SK-N-SH (cell line): ENCODE data around the gene MEPE. TPM values are rescaled to one million over a fixed set of nuclear protein-coding genes. Genes with fewer than 3 reads are reported as not detected.

Source experiments
- CTCF ChIA-PET: fragments of 300-600, 350-600 bp; formaldehyde crosslinking; extraction: SDS; loops from one replicate; lab custom pipeline; 2021; lab: Yijun Ruan, JAX
- POLR2A ChIA-PET: fragments of 350-600 bp; sonication (Branson Sonifier 250); formaldehyde crosslinking; extraction: SDS; loops from one replicate; lab custom pipeline; 2020; ENCODE audit warnings: antibody characterized with exemption, inconsistent platforms; lab: Yijun Ruan, JAX
- DNase-seq: peaks from one replicate; pipeline ENCODE4 v3.0.0; 2012
- H2AFZ ChIP-seq: fragments of 200-600 bp; sonication (generic); 2 replicates; pipeline ENCODE4 v1.8.1; 2016; ENCODE audit warnings: antibody characterized with exemption, mild to moderate bottlenecking, low read depth
- H3F3A ChIP-seq: fragments of 200-600 bp; sonication (generic); replicated peaks from 2 replicates; pipeline ENCODE3; 2016; ENCODE audit warnings: antibody characterized with exemption, mild to moderate bottlenecking; ENCODE audit not compliant: insufficient read depth
- H3K27ac ChIP-seq, 2 experiments: fragments of 200-500 bp in 1 of 2; fragments of 200-600 bp in 1 of 2; sonication (Bioruptor generic) in 1 of 2; sonication (generic), shearing (Covaris generic) in 1 of 2; 2 replicates each; pipeline versions ENCODE4 v1.5.1 to v1.6.1; 2014 to 2016; ENCODE audit warnings: low read depth in 2 of 2, inconsistent platforms in 1 of 2, low read length in 1 of 2, mild to moderate bottlenecking in 1 of 2, mixed read lengths in 1 of 2
- H3K27me3 ChIP-seq: fragments of 200-600 bp; sonication (generic), shearing (Covaris generic); 2 replicates; pipeline ENCODE4 v1.6.1; 2016; ENCODE audit warnings: mixed run types; ENCODE audit not compliant: insufficient read depth
- H3K36me3 ChIP-seq, 2 experiments: fragments of 200-500 bp in 1 of 2; fragments of 200-600 bp in 1 of 2; sonication (Bioruptor generic) in 1 of 2; sonication (generic) in 1 of 2; replicated peaks in 1 of 2; 2 replicates each; pipeline versions ENCODE3 to v1.5.1; 2014 to 2016; ENCODE audit warnings: low read length in 1 of 2, mild to moderate bottlenecking in 1 of 2; ENCODE audit not compliant: insufficient read depth in 2 of 2, control insufficient read depth in 1 of 2
- H3K4me1 ChIP-seq, 2 experiments: fragments of 200-500 bp in 1 of 2; fragments of 200-600 bp in 1 of 2; sonication (Bioruptor generic) in 1 of 2; sonication (generic), shearing (Covaris generic) in 1 of 2; 2 replicates each; pipeline versions ENCODE4 v1.5.1 to v1.6.1; 2014 to 2016; ENCODE audit warnings: low read depth in 1 of 2, low read length in 1 of 2, mixed run types in 1 of 2; ENCODE audit not compliant: insufficient read depth in 2 of 2, control insufficient read depth in 1 of 2
- H3K4me2 ChIP-seq: fragments of 200-600 bp; sonication (generic), shearing (Covaris generic); 2 replicates; pipeline ENCODE4 v1.6.1; 2017; ENCODE audit warnings: mixed run types
- H3K4me3 ChIP-seq, 2 experiments: fragments of 200-500 bp in 1 of 2; fragments of 200-600 bp in 1 of 2; sonication (Bioruptor generic) in 1 of 2; sonication (generic), shearing (Covaris generic) in 1 of 2; 2 replicates each; pipeline versions ENCODE4 v1.5.1 to v1.8.1; 2014 to 2016; ENCODE audit warnings: low read depth in 2 of 2, inconsistent platforms in 1 of 2, low read length in 1 of 2, mild to moderate bottlenecking in 1 of 2, mixed read lengths in 1 of 2, moderate library complexity in 1 of 2
- H3K79me2 ChIP-seq: fragments of 200-600 bp; sonication (generic); 2 replicates; pipeline ENCODE4 v1.8.1; 2017; ENCODE audit warnings: mild to moderate bottlenecking; ENCODE audit not compliant: insufficient read depth
- H3K9ac ChIP-seq: fragments of 200-600 bp; sonication (generic); 2 replicates; pipeline ENCODE4 v1.6.1; 2017; ENCODE audit warnings: mixed run types
- H3K9me2 ChIP-seq: fragments of 200-600 bp; sonication (generic); 2 replicates; pipeline ENCODE4 v1.6.1; 2017; ENCODE audit warnings: mixed run types
- H3K9me3 ChIP-seq: fragments of 200-600 bp; sonication (generic); 2 replicates; pipeline ENCODE4 v1.6.1; 2017; ENCODE audit warnings: mixed run types, mild to moderate bottlenecking, moderate library complexity
- H4K20me1 ChIP-seq: fragments of 200-600 bp; sonication (generic); 2 replicates; pipeline ENCODE4 v1.6.1; 2017; ENCODE audit warnings: mild to moderate bottlenecking, mixed run types; ENCODE audit not compliant: insufficient read depth
- CTCF ChIP-seq: fragments of 200-600 bp; sonication (generic); IDR thresholded peaks from 2 replicates; pipeline ENCODE4 v1.6.1; 2017; ENCODE audit warnings: antibody characterized with exemption, mild to moderate bottlenecking, moderate library complexity
- ELF1 ChIP-seq: IDR thresholded peaks from 2 replicates; pipeline ENCODE4 v1.4.0; 2012
- EZH2phosphoT487 ChIP-seq: fragments of 200-600 bp; sonication (generic); IDR thresholded peaks from 2 replicates; pipeline ENCODE4 v1.6.1; 2017; ENCODE audit warnings: low read depth, mixed run types, mild to moderate bottlenecking, antibody characterized with exemption, moderate library complexity, borderline replicate concordance
- FOXM1 ChIP-seq: IDR thresholded peaks from 2 replicates; pipeline ENCODE4 v1.4.0; 2012; ENCODE audit warnings: low read depth, mild to moderate bottlenecking
- GABPA ChIP-seq: IDR thresholded peaks from 2 replicates; pipeline ENCODE4 v1.4.0; 2012; ENCODE audit warnings: low read depth, mild to moderate bottlenecking
- IRF3 ChIP-seq: fragments of 150-350 bp; IDR thresholded peaks from 2 replicates; pipeline ENCODE4 v1.6.1; 2016; ENCODE audit warnings: mild to moderate bottlenecking, low read depth, low read length
- JUND ChIP-seq: IDR thresholded peaks from 2 replicates; pipeline ENCODE4 v1.4.0; 2012
- MAX ChIP-seq: IDR thresholded peaks from 2 replicates; pipeline ENCODE4 v1.4.0; 2012; ENCODE audit warnings: low read depth
- MEF2A ChIP-seq: IDR thresholded peaks from 2 replicates; pipeline ENCODE4 v1.4.0; 2012; ENCODE audit warnings: low read depth, borderline replicate concordance
- MXI1 ChIP-seq: IDR thresholded peaks from 2 replicates; pipeline ENCODE4 v1.6.1; 2012; ENCODE audit warnings: mild to moderate bottlenecking, low read depth, low read length, improper control_type of control experiment
- NRF1 ChIP-seq: IDR thresholded peaks from 2 replicates; pipeline ENCODE4 v1.6.1; 2012; ENCODE audit warnings: low read depth, mild to moderate bottlenecking, low read length
- RAD21 ChIP-seq: IDR thresholded peaks from 2 replicates; pipeline ENCODE4 v1.6.1; 2012; ENCODE audit warnings: mild to moderate bottlenecking, low read length
- RCOR1 ChIP-seq: fragments of 150-350 bp; IDR thresholded peaks from 2 replicates; pipeline ENCODE4 v1.6.1; 2017; ENCODE audit warnings: antibody characterized with exemption, low read length
- RFX5 ChIP-seq: IDR thresholded peaks from 2 replicates; pipeline ENCODE4 v1.6.1; 2012; ENCODE audit warnings: mild to moderate bottlenecking, improper control_type of control experiment, low read length
- RXRA ChIP-seq: IDR thresholded peaks from 2 replicates; pipeline ENCODE4 v1.4.0; 2012; ENCODE audit warnings: low read depth, mild to moderate bottlenecking, borderline replicate concordance
- SIN3A ChIP-seq: IDR thresholded peaks from 2 replicates; pipeline ENCODE4 v1.6.1; 2012; ENCODE audit warnings: low read depth, mild to moderate bottlenecking, low read length, moderate library complexity, borderline replicate concordance
- TAF1 ChIP-seq: IDR thresholded peaks from 2 replicates; pipeline ENCODE4 v1.6.1; 2012; ENCODE audit warnings: low read depth, mild to moderate bottlenecking, low read length, moderate library complexity, borderline replicate concordance
- TEAD4 ChIP-seq: IDR thresholded peaks from 2 replicates; pipeline ENCODE4 v1.4.0; 2012; ENCODE audit warnings: mild to moderate bottlenecking, borderline replicate concordance; ENCODE audit not compliant: insufficient read depth
- USF1 ChIP-seq: IDR thresholded peaks from 2 replicates; pipeline ENCODE4 v1.4.0; 2012; ENCODE audit warnings: low read depth, borderline replicate concordance
- USF2 ChIP-seq: fragments of 150-350 bp; IDR thresholded peaks from 2 replicates; pipeline ENCODE4 v1.6.1; 2017; ENCODE audit warnings: antibody characterized with exemption, low read length, low read depth, borderline replicate concordance
- WGBS: methylation state at CpG from one replicate; pipeline ENCODE4 v1.1.6; 2017; ENCODE audit warnings: low lambda C conversion rate; 5-methylcytosine and 5-hydroxymethylcytosine counted together
- polyA plus RNA-seq, 3 experiments: library from polyadenylated mRNA; depleted of rRNA; stranded (reverse); fragments of >200 nt; gene quantifications; 2 replicates each; pipeline ENCODE4 v1.2.3, GENCODE V29; 2012

The MEPE gene
- polyA plus RNA-seq, 1 of the 3 experiments (the other 2 are of a cell fraction) = not detected

GRCh38 chr4:87856816-87857215, 24.0 kb downstream of the MEPE start (continued):
- TF ChIP-seq IRF3 (no peak), MAX (no peak), TEAD4 (no peak), GABPA (no peak), JUND (no peak), FOXM1 (no peak), TAF1 (no peak), MEF2A (no peak), MXI1 (no peak), RCOR1 (no peak)

- POLR2A ChIA-PET = no interaction called here
Measured at GRCh38 chr4:87857789-87858188, 25.0 kb downstream of the MEPE start.

More at GRCh38 chr4:87857789-87858188, 25.0 kb downstream of the MEPE start:
- Histone ChIP-seq H3K4me3 (no peak overlapping the region), H3K36me3 (no peaks in the 10 kb centered on the region), H3K4me2 (no peak overlapping the region), H3F3A (no peaks in the 10 kb centered on the region), H3K79me2 (no peaks in the 10 kb centered on the region), H3K27me3 (no peaks in the 10 kb centered on the region), H4K20me1 (no peaks in the 10 kb centered on the region), H3K9ac (no peak overlapping the region), H3K9me3 (no peaks in the 10 kb centered on the region), H3K4me1 (no peaks in the 10 kb centered on the region), H3K9me2 (no peaks in the 10 kb centered on the region), H2AFZ (no peak overlapping the region), H3K27ac (no peak overlapping the region)
- WGBS = 55% methylated on average over 5 of the region's 5 CpGs
- TF ChIP-seq RAD21 (no peak), SIN3A (no peak), CTCF (no peak), RFX5 (no peak), EZH2phosphoT487 (no peak), USF1 (no peak), TEAD4 (no peak), ELF1 (no peak), NRF1 (no peak), RXRA (no peak), IRF3 (no peak), MAX (no peak), USF2 (no peak)
- no peak for DNase-seq
- CTCF ChIA-PET = interaction anchor here (0.7 to 1.4 kb wide), 5 partner anchors 9 to 354 kb away, joined by 3 to 8 read pairs (median 3); no protein-coding TSS in a partner anchor
